GM12891 (cell line): ENCODE data around the gene TMEM117.

Experiments used
- POLR2A ChIP-seq: IDR thresholded peaks from 2 replicates; pipeline ENCODE4 v1.6.1; 2011; ENCODE audit warnings: low read depth, low read length, control low read depth
- POLR2AphosphoS5 ChIP-seq: IDR thresholded peaks from 2 replicates; pipeline ENCODE4 v1.6.1; 2011; ENCODE audit warnings: low read depth, low read length, control low read depth
- POU2F2 ChIP-seq: IDR thresholded peaks from 2 replicates; pipeline ENCODE4 v1.6.1; 2011; ENCODE audit warnings: low read depth, mild to moderate bottlenecking, control low read depth, low read length, moderate library complexity
- TAF1 ChIP-seq: IDR thresholded peaks from 2 replicates; pipeline ENCODE4 v1.6.1; 2011; ENCODE audit warnings: low read depth, low read length, control low read depth

DNA sequence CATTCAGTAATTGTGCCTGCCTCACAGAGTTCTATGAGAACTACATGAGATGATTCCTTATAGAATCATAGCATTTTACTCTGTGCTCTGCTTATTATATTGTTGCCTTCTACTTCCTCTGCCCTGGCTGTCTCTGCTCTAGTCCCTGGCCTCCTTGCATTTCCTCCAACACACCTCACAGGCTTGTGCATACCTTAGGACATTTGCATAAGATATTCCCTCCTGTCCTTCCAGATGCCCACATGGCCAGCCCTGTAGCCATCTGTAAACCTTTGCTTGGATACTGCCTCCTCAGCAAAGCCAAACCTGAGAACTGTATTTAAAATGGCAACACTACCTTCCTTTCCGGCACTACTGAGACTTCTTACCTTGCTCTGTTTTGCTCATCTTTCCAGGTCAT lies 586.7 kb downstream of the TMEM117 start:
- TF ChIP-seq POLR2AphosphoS5, result no peak
- TF ChIP-seq POLR2A, result no peak
- no peak for TF ChIP-seq TAF1
- no peak for TF ChIP-seq POU2F2
